Heart left ventricle (tissue), 13 donors: ENCODE results near the gene RAB4A.

Experiments used
- CTCF ChIP-seq, 12 donors: fragments of 200-600 bp; sonication (generic) in 4 of 12; IDR thresholded peaks; one replicate each; pipeline versions ENCODE4 v1.5.0 to v1.8.0; 2018 to 2022; ENCODE audit warnings: antibody characterized with exemption in 12 of 12, mild to moderate bottlenecking in 5 of 12
- POLR2A ChIP-seq, 2 donors: fragments of 450-650 bp; IDR thresholded peaks; one replicate each; pipeline ENCODE4 v1.6.1; 2017; ENCODE audit warnings: antibody characterized with exemption in 2 of 2, mild to moderate bottlenecking in 2 of 2, moderate library complexity in 2 of 2
- donor health status: ischemic (EF 13 %, LVEDD 7.1; RV severe dilation, severe dysfunction).
- donor health status: DM: no; HTN: yes; CAD: no.
- donor health status: DM: no; HTN: no; CAD: no.
- donor health status: ischemic (EF 25% LVEDD 6.9; RV normal size, moderate dysfunction).
- donor health status: ischemic (EF 25% LVEDD 5.7; RV mildly dilated, moderate dysfunction).
- donor health status: ischemic (EF 35%, LVEDD 5.7; RV mildly dilated, moderate dysfunction).
- donor health status: nonischemic (EF 11% LVEDD 7.7; RV severe dilation, severe dysfunction).
- donor health status: DM: yes; HTN: yes; CAD: no.
- donor health status: PGD.
- donor health status: ischemic (EF 29% LVEDD 5.4; RV normal size, mild dysfunction).
- donor health status: nonischemic (EF 23%, LVEDD 6.1; RV moderate dilation, normal function).

DNA sequence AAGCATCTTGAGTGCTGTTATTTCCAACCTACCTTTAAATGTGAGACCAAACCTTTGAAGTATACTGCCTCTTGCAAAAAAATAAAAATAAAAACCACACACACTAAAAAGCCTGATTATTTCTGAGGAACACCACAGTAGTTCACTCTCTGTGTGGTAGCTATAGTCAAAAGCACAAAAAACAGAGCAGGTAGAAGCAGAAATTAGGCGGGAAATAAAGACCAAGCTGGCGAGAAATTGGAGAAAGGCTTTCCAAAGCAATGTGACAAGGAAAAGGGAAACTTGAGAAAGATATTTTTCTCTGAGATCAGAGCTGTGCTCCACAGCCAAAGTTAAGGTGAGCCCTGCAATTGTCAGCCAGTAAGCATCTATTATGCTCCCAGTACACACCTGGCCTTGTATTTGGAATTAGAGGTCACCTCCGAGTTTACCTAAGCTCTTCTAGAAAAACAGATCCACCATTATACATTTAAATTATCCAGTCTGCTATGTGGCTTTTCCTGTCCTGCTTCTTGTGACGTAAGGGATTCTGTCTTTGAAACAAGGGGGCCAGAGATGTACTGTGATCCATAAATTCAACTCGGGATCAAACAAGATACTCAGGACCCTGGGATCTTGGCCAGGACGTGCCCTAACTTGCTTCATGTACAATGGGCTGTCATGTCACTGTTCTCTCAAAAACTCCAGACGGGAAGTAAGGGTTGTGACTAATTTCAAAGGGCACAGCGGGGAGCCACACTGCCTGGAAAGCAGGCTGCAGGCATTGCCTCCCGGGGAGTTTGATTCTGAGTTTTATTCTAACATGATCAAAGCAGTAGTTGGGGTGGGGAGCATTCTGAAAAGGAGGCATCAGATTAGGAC is 39.8 kb upstream of the RAB4A start:
- TF ChIP-seq CTCF (IDR thresholded peaks at IDR 0.05) (no peak), POLR2A (IDR thresholded peaks at IDR 0.05) (no peak)
